Right cardiac atrium (tissue), 5 donors: ENCODE measurements around the gene NLN. TPM values are rescaled to one million over a fixed set of nuclear protein-coding genes. Genes with fewer than 3 reads are reported as not detected.
"Not testable (repeated sequence)": the region's sequence is repeated elsewhere in the genome, so short reads cannot be mapped to it uniquely, and the experiment has no call there.

Source experiments
- ATAC-seq, 2 donors: fragments of 200-7000 bp; cut with Tn5 transposase; one replicate each; pipeline versions ENCODE4 v1.8.0 to v1.9.1; 2020; ENCODE audit warnings: moderate library complexity in 2 of 2, mild to moderate bottlenecking in 1 of 2
- DNase-seq, 3 donors: peaks; one replicate each; pipeline ENCODE4 v3.0.0-alpha.2; 2020
- H3K27ac ChIP-seq: one replicate; pipeline ENCODE4 v1.5.1; 2013; ENCODE audit warnings: mild to moderate bottlenecking, low read length, control low read depth, moderate library complexity
- H3K27me3 ChIP-seq: one replicate; pipeline ENCODE4 v1.6.1; 2013; ENCODE audit not compliant: control insufficient read depth, insufficient read depth
- H3K4me1 ChIP-seq: one replicate; pipeline ENCODE4 v1.6.1; 2013; ENCODE audit warnings: low read length; ENCODE audit not compliant: control insufficient read depth, insufficient read depth
- H3K4me3 ChIP-seq: one replicate; pipeline ENCODE4 v1.5.1; 2013; ENCODE audit warnings: low read length, control low read depth
- H3K9me3 ChIP-seq: one replicate; pipeline ENCODE4 v1.6.1; 2013; ENCODE audit warnings: low read length; ENCODE audit not compliant: control insufficient read depth
- WGBS: extraction: QIAGEN DNeasy Blood & Tissue Kit; methylation state at CpG from one replicate; pipeline ENCODE4 v1.1.7; 2013; 5-methylcytosine and 5-hydroxymethylcytosine counted together
- intact Hi-C, 4 donors: fragments of 100-400 bp; cut with DNase I; formaldehyde crosslinking; loops; one replicate each; pipeline versions ENCODE4 v1.11.0 to v1.14.0; 2022 to 2023
- long read RNA-seq, 4 donors: library from polyadenylated mRNA; unstranded; transcript quantifications; one replicate each; pipeline ENCODE4 v2.0.0, GENCODE V29; 2020 to 2021
- polyA plus RNA-seq: library from polyadenylated mRNA; stranded (reverse); fragments of 200-250 nt; gene quantifications from one replicate; pipeline ENCODE4 v1.2.3, GENCODE V29; 2013
- total RNA-seq, 4 donors: library from RNA; stranded (reverse); fragmentation: NEBNext Ultra II Directional; extraction: Animal tissue kit (Norgen Biotek cat#: 25700); gene quantifications; one replicate each; pipeline ENCODE4 v1.2.1, GENCODE V29; 2021
- donor health status: healthy with polysubstance abuse.
- donor health status: DM: no; HTN: yes; CAD: no.
- donor health status: DM: no; HTN: no; CAD: no.
- donor health status: DM: no; HTN: yes; CAD: no; lungs with severe emphysema.
- donor health status: DM: yes; HTN: yes; CAD: no.

The NLN gene
- 10 to 100 TPM in 3 of 4 donors, 1 to 10 TPM in 1; 8.5 to 11.9 (median 11.3) TPM for total RNA-seq
- 2.3 TPM for polyA plus RNA-seq
- long read RNA-seq, donor 1, full-length matches to known transcripts: 15 of 17 reads
- long read RNA-seq, donor 1, partial matches to known transcripts: 0 of 17 reads
- long read RNA-seq, donor 1, other reads (novel, unspliced or antisense): 2 of 17 reads
- long read RNA-seq, donor 2, full-length matches to known transcripts: 7 of 8 reads
- long read RNA-seq, donor 2, partial matches to known transcripts: 0 of 8 reads
- long read RNA-seq, donor 2, other reads (novel, unspliced or antisense): 1 of 8 reads
- long read RNA-seq, donor 3, full-length matches to known transcripts: 18 of 28 reads
- long read RNA-seq, donor 3, partial matches to known transcripts: 1 of 28 reads
- long read RNA-seq, donor 3, other reads (novel, unspliced or antisense): 9 of 28 reads
- long read RNA-seq, donor 4, full-length matches to known transcripts: 8 of 12 reads
- long read RNA-seq, donor 4, partial matches to known transcripts: 0 of 12 reads
- long read RNA-seq, donor 4, other reads (novel, unspliced or antisense): 4 of 12 reads

GRCh38 chr5:65721720-65722574 is at the start of gene NLN, which contains the start of gene SGTB:
Gene NLN, plus strand, starts transcription at chr5:65722205. Its CDS starts 169 bp downstream, at chr5:65722374.
Gene SGTB, minus strand, starts transcription at chr5:65722109. Its CDS starts 1,302 bp downstream, at chr5:65720807.
- intact Hi-C loops: no loop called here
- Histone ChIP-seq H3K4me3 (peak within 1 kb of the TSS; percentile 93), H3K4me1 (no peaks in the 10 kb centered on the region), H3K27me3 (no peaks in the 10 kb centered on the region), H3K9me3 (no peaks in the 10 kb centered on the region), H3K27ac (peak within 1 kb of the TSS; percentile 80)
- ATAC-seq: peak; percentile 99
- under 1% methylated on average over 92 of the region's 92 CpGs for WGBS
- DNase-seq: peak; percentile 89 to 95 (median 95)

GRCh38 chr5:65672796-65673195 is 49.2 kb upstream of the NLN start:
- DNase-seq (no peak), ATAC-seq (no peak)
- intact Hi-C loops: no loop called here
- Histone ChIP-seq H3K27ac (no peak overlapping the region), H3K9me3 (no peaks in the 10 kb centered on the region), H3K4me3 (no peak overlapping the region), H3K27me3 (no peaks in the 10 kb centered on the region), H3K4me1 (no peaks in the 10 kb centered on the region)
- WGBS: 85% methylated on average over 1 of the region's 1 CpG

GRCh38 chr5:65674749-65675148 is 47.3 kb upstream of the NLN start:
- intact Hi-C loops: no loop called here

GRCh38 chr5:65676056-65676455 is 45.9 kb upstream of the NLN start:
- H3K4me3 ChIP-seq, H3K9me3 ChIP-seq, H3K27me3 ChIP-seq, ATAC-seq, DNase-seq, intact Hi-C loops, H3K4me1 ChIP-seq, H3K27ac ChIP-seq: not testable (repeated sequence)
- WGBS: 91% methylated on average over 3 of the region's 3 CpGs

More at GRCh38 chr5:65674749-65675148, 47.3 kb upstream of the NLN start:
- ATAC-seq (no peak), DNase-seq (no peak)
- no peak overlapping the region for H3K4me3 ChIP-seq
- H3K9me3 ChIP-seq: no peaks in the 10 kb centered on the region
- no peak overlapping the region for H3K27ac ChIP-seq
- no peaks in the 10 kb centered on the region for H3K4me1 ChIP-seq
- H3K27me3 ChIP-seq: no peaks in the 10 kb centered on the region

- Histone ChIP-seq H3K27me3 (no peaks in the 10 kb centered on the region), H3K9me3 (no peaks in the 10 kb centered on the region), H3K4me1 (no peaks in the 10 kb centered on the region), H3K27ac (no peak overlapping the region), H3K4me3 (no peak overlapping the region)
- intact Hi-C loops: no loop called here
- 92% methylated on average over 3 of the region's 3 CpGs for WGBS
- DNase-seq (no peak), ATAC-seq (no peak)
Measured at GRCh38 chr5:65682148-65682547, 39.9 kb upstream of the NLN start.

- Histone ChIP-seq H3K4me1 (no peaks in the 10 kb centered on the region), H3K4me3 (no peak overlapping the region), H3K9me3 (no peaks in the 10 kb centered on the region), H3K27me3 (no peaks in the 10 kb centered on the region), H3K27ac (no peak overlapping the region)
- intact Hi-C loops: no loop called here
- DNase-seq: no peak
- WGBS: 87% methylated on average over 2 of the region's 2 CpGs
- no peak for ATAC-seq
Measured at GRCh38 chr5:65693121-65693520, 28.9 kb upstream of the NLN start.

GRCh38 chr5:65695162-65695755 is 26.7 kb upstream of the NLN start:
- Histone ChIP-seq H3K27me3 (no peaks in the 10 kb centered on the region), H3K9me3 (no peaks in the 10 kb centered on the region), H3K27ac (no peak overlapping the region), H3K4me1 (no peaks in the 10 kb centered on the region), H3K4me3 (no peak overlapping the region)
- ATAC-seq (no peak), DNase-seq (no peak)
- intact Hi-C loops: no loop called here
- 84% methylated on average over 4 of the region's 4 CpGs for WGBS

- ATAC-seq (no peak), DNase-seq (no peak)
- intact Hi-C loops: no loop called here
- H3K4me1 ChIP-seq: no peaks in the 10 kb centered on the region
- H3K9me3 ChIP-seq: no peaks in the 10 kb centered on the region
- H3K27me3 ChIP-seq: no peaks in the 10 kb centered on the region
- H3K27ac ChIP-seq: no peak overlapping the region
- WGBS: 94% methylated on average over 4 of the region's 4 CpGs
- H3K4me3 ChIP-seq: no peak overlapping the region
Measured at GRCh38 chr5:65695896-65696295, 26.1 kb upstream of the NLN start.

- ATAC-seq: no peak
- no peak overlapping the region for H3K4me3 ChIP-seq
- no peaks in the 10 kb centered on the region for H3K27me3 ChIP-seq
- intact Hi-C loops: no loop called here
- no peak for DNase-seq
- H3K27ac ChIP-seq: no peak overlapping the region
- H3K4me1 ChIP-seq: no peaks in the 10 kb centered on the region
- H3K9me3 ChIP-seq: no peaks in the 10 kb centered on the region
Measured at GRCh38 chr5:65696892-65697291, 25.1 kb upstream of the NLN start.

GRCh38 chr5:65699338-65699737 is 22.7 kb upstream of the NLN start:
- DNase-seq: no peak
- Histone ChIP-seq H3K4me3 (no peak overlapping the region), H3K9me3 (no peaks in the 10 kb centered on the region), H3K27me3 (no peaks in the 10 kb centered on the region), H3K4me1 (no peaks in the 10 kb centered on the region), H3K27ac (no peak overlapping the region)
- intact Hi-C loops: no loop called here
- 92% methylated on average over 4 of the region's 4 CpGs for WGBS
- ATAC-seq: no peak

- no peak overlapping the region for H3K27ac ChIP-seq
- H3K27me3 ChIP-seq: no peaks in the 10 kb centered on the region
- H3K4me3 ChIP-seq: no peak overlapping the region
- no peak for DNase-seq
- H3K4me1 ChIP-seq: no peaks in the 10 kb centered on the region
- intact Hi-C loops: no loop called here
- 97% methylated on average over 3 of the region's 3 CpGs for WGBS
- no peaks in the 10 kb centered on the region for H3K9me3 ChIP-seq
- no peak for ATAC-seq
Measured at GRCh38 chr5:65702036-65702435, 20.0 kb upstream of the NLN start.
